ENCODE data around the gene SLX9. TPM values are rescaled to one million over a fixed set of nuclear protein-coding genes. Genes with fewer than 3 reads are reported as not detected.

The SLX9 gene
- total RNA-seq, 1 donor from 2014 or later = 30.4 TPM

- Mint-ChIP-seq H3K36me3 (ENCODE audit: unreplicated experiment) (peaks cover 5% of the 10 kb centered on the region), H3K9me3 (ENCODE audit: unreplicated experiment) (no peaks in the 10 kb centered on the region), H3K27me3 (ENCODE audit: unreplicated experiment) (no peaks in the 10 kb centered on the region), H3K4me1 (ENCODE audit: unreplicated experiment) (peaks cover 42% of the 10 kb centered on the region), H3K27ac (ENCODE audit: unreplicated experiment) (no peak overlapping the region), H3K4me3 (ENCODE audit: unreplicated experiment) (no peak overlapping the region)
- no peak for TF ChIP-seq CTCF (IDR thresholded peaks at IDR 0.05)
- DNase-seq (ENCODE audit: extremely low spot score, unreplicated experiment) = no peak
Measured at GRCh38 chr21:44951186-44951915, 11.5 kb downstream of the SLX9 start.

GRCh38 chr21:44952116-44952928, 12.5 kb downstream of the SLX9 start:
- H3K27me3 Mint-ChIP-seq (ENCODE audit: unreplicated experiment) = no peaks in the 10 kb centered on the region
- H3K4me3 Mint-ChIP-seq (ENCODE audit: unreplicated experiment) = no peak overlapping the region
- no peak for TF ChIP-seq CTCF (IDR thresholded peaks at IDR 0.05)
- H3K9me3 Mint-ChIP-seq (ENCODE audit: unreplicated experiment) = no peaks in the 10 kb centered on the region
- H3K36me3 Mint-ChIP-seq (ENCODE audit: unreplicated experiment) = peaks cover 8% of the 10 kb centered on the region
- H3K27ac Mint-ChIP-seq (ENCODE audit: unreplicated experiment) = peak overlapping the region; percentile 50
- DNase-seq (ENCODE audit: extremely low spot score, unreplicated experiment) = no peak
- peaks cover 44% of the 10 kb centered on the region for H3K4me1 Mint-ChIP-seq (ENCODE audit: unreplicated experiment)

DNA sequence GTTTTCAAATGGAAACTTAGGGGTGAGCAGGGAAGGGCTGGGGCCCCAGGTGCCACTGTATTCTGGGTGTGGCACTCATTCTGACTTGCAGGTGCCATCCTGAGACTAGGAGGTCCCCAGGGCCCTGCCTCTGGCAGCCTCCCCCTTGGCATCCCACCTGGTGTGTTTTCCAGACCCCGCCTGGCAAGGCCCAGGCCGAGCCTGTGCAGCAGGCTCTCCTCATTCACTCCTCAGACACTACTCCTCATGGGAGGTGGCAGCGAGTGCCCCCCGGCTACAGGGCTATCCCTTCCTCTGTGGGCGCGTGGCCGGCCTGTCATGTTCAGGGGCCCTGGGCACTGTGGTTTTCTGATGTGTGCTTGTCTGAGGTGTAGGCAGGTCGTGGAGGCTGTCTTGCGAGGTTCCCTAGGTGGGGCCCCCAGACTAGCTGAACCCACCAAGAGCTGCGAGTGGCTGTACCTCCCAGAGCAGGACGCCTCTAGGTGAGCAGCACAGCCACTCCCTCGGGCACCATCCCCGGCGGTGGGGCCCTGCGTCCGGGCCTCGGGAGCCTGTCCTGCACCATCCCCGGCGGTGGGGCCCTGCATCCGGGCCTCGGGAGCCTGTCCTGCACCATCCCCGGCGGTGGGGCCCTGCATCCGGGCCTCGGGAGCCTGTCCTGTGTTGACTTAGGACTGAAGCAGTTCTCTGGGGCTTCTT, 13.2 kb downstream of the SLX9 start:
- Mint-ChIP-seq H3K9me3 (ENCODE audit: unreplicated experiment) (no peaks in the 10 kb centered on the region), H3K4me3 (ENCODE audit: unreplicated experiment) (no peak overlapping the region), H3K4me1 (ENCODE audit: unreplicated experiment) (peaks cover 44% of the 10 kb centered on the region), H3K27me3 (ENCODE audit: unreplicated experiment) (no peaks in the 10 kb centered on the region), H3K27ac (ENCODE audit: unreplicated experiment) (peak overlapping the region; percentile 50), H3K36me3 (ENCODE audit: unreplicated experiment) (peaks cover 8% of the 10 kb centered on the region)
- no peak for TF ChIP-seq CTCF (IDR thresholded peaks at IDR 0.05)
- DNase-seq (ENCODE audit: extremely low spot score, unreplicated experiment) = no peak

- Mint-ChIP-seq H3K4me3 (ENCODE audit: unreplicated experiment) (no peak overlapping the region), H3K27ac (ENCODE audit: unreplicated experiment) (no peak overlapping the region), H3K9me3 (ENCODE audit: unreplicated experiment) (no peaks in the 10 kb centered on the region), H3K4me1 (ENCODE audit: unreplicated experiment) (peaks cover 49% of the 10 kb centered on the region), H3K36me3 (ENCODE audit: unreplicated experiment) (peaks cover 8% of the 10 kb centered on the region), H3K27me3 (ENCODE audit: unreplicated experiment) (no peaks in the 10 kb centered on the region)
- no peak for TF ChIP-seq CTCF (IDR thresholded peaks at IDR 0.05)
- DNase-seq (ENCODE audit: extremely low spot score, unreplicated experiment) = no peak
Measured at GRCh38 chr21:44953628-44954021, 13.8 kb downstream of the SLX9 start.
